Fibroblast of mammary gland (primary cell): ENCODE data around the gene PILRB.

ENCODE experiments used
- DNase-seq: peaks from one replicate; pipeline ENCODE4 v3.0.0-alpha.2; 2010; ENCODE audit warnings: low read depth
- H3K4me3 ChIP-seq: 2 replicates; pipeline ENCODE4 v1.5.1; 2011; ENCODE audit warnings: low read depth, mild to moderate bottlenecking, low read length, moderate library complexity; ENCODE audit not compliant: control insufficient read depth
- CTCF ChIP-seq: conservative IDR thresholded peaks from 2 replicates; pipeline ENCODE4 v1.5.1; 2011; ENCODE audit warnings: low read depth, low read length, inconsistent platforms; ENCODE audit not compliant: control insufficient read depth, insufficient read depth

PILRB gene

GRCh38 chr7:100394077-100394476 is 36.2 kb downstream of the PILRB start:
- no peak for TF ChIP-seq CTCF
- H3K4me3 ChIP-seq, result no peak overlapping the region
- no peak for DNase-seq

- no peak overlapping the region for H3K4me3 ChIP-seq
- DNase-seq, result no peak
- no peak for TF ChIP-seq CTCF
Observed at GRCh38 chr7:100396421-100396982, 38.6 kb downstream of the PILRB start.

- no peak for DNase-seq
- no peak for TF ChIP-seq CTCF
- no peak overlapping the region for H3K4me3 ChIP-seq
Observed at GRCh38 chr7:100397315-100398081, 39.6 kb downstream of the PILRB start.

- no peak for DNase-seq
- no peak overlapping the region for H3K4me3 ChIP-seq
- no peak for TF ChIP-seq CTCF
Observed at GRCh38 chr7:100398239-100398638, 40.3 kb downstream of the PILRB start.

- no peak overlapping the region for H3K4me3 ChIP-seq
- no peak for TF ChIP-seq CTCF
- no peak for DNase-seq
Observed at GRCh38 chr7:100400041-100400440, 42.1 kb downstream of the PILRB start.

- TF ChIP-seq CTCF, result no peak
- no peak overlapping the region for H3K4me3 ChIP-seq
- DNase-seq, result no peak
Observed at GRCh38 chr7:100400656-100401055, 42.7 kb downstream of the PILRB start.

GRCh38 chr7:100401811-100402210 is 43.9 kb downstream of the PILRB start:
- no peak for TF ChIP-seq CTCF
- H3K4me3 ChIP-seq, result no peak overlapping the region
- DNase-seq, result no peak
